Left lung (tissue), 10 donors: ENCODE measurements around the gene GATAD2A. TPM values are rescaled to one million over a fixed set of nuclear protein-coding genes. Genes with fewer than 3 reads are reported as not detected.
A peak's percentile ranks its signal among the peaks of the same experiment; 100 is the strongest.

Source experiments
- ATAC-seq: fragments of 200-7000 bp; cut with Tn5 transposase; one replicate; pipeline ENCODE4 v1.9.1; 2020; ENCODE audit warnings: moderate library complexity
- DNase-seq, 4 donors: peaks; one replicate each; pipeline ENCODE4 v3.0.0-alpha.2; 2013 to 2020
- H3K27ac ChIP-seq, 2 donors: fragments of 200-600 bp; sonication (generic) in 1 of 2; one replicate each; pipeline versions ENCODE4 v1.5.0 to v1.8.0; 2020 to 2021
- H3K27me3 ChIP-seq, 2 donors: fragments of 200-600 bp; sonication (generic) in 1 of 2; one replicate each; pipeline versions ENCODE4 v1.5.0 to v1.8.0; 2020 to 2021
- H3K36me3 ChIP-seq, 2 donors: fragments of 200-600 bp; sonication (generic) in 1 of 2; one replicate each; pipeline versions ENCODE4 v1.5.0 to v1.8.0; 2020 to 2021
- H3K4me1 ChIP-seq, 2 donors: fragments of 200-600 bp; one replicate each; pipeline ENCODE4 v1.8.0; 2021
- H3K4me3 ChIP-seq, 2 donors: fragments of 200-600 bp; sonication (generic) in 1 of 2; one replicate each; pipeline versions ENCODE4 v1.5.0 to v1.8.0; 2020 to 2021; ENCODE audit warnings: mild to moderate bottlenecking in 1 of 2
- H3K9me3 ChIP-seq, 2 donors: fragments of 200-600 bp; sonication (generic) in 1 of 2; one replicate each; pipeline versions ENCODE4 v1.5.0 to v1.8.0; 2020 to 2021
- intact Hi-C, 2 donors: fragments of 100-400 bp; cut with DNase I; formaldehyde crosslinking; loops; one replicate each; pipeline versions ENCODE4 v1.11.2 to v1.14.2; 2022
- polyA plus RNA-seq, 6 donors: library from polyadenylated mRNA; unstranded; fragments of 120-200 nt; gene quantifications; one replicate each; pipeline ENCODE4 v1.2.1, GENCODE V29; 2013; ENCODE audit not compliant: insufficient read length in 6 of 6
- total RNA-seq, 2 donors: library from RNA; stranded (reverse); fragmentation: NEBNext Ultra II Directional; extraction: Animal tissue kit (Norgen Biotek cat#: 25700); gene quantifications; one replicate each; pipeline ENCODE4 v1.2.1, GENCODE V29; 2021
- TF ChIP-seq, protein P1 (sequence below), 2 donors: fragments of 200-600 bp; sonication (generic) in 1 of 2; IDR thresholded peaks; one replicate each; pipeline versions ENCODE4 v1.5.0 to v1.8.0; 2021; ENCODE audit warnings: antibody characterized with exemption in 2 of 2
- donor health status: DM: no; HTN: yes; CAD: no.
- donor health status: DM: no; HTN: no; CAD: no.

Gene GATAD2A
- total and polyA plus RNA-seq, 8 donors, result 39.3 to 97.3 (median 49.0) TPM

DNA sequence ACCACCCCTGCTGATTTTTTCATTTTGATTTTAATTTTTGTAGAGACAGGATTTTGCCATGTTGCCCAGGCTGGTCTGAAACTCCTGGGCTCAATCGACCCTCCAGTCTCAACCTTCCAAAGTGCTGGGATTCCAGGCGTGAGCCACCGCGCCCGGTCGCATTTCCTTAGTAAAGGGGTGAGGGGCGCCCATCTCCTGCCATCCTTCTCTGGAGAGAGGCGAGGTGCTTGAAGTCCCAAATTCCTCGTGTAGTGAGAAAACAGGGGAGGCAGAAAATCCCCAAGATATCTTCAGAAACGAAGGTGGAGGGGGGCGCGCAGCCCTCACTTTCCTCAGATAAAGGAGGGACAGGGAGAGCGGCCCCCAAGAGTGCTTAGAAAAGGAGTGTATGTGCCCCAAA is 21.0 kb upstream of the GATAD2A start:
- TF ChIP-seq, protein P1, sequence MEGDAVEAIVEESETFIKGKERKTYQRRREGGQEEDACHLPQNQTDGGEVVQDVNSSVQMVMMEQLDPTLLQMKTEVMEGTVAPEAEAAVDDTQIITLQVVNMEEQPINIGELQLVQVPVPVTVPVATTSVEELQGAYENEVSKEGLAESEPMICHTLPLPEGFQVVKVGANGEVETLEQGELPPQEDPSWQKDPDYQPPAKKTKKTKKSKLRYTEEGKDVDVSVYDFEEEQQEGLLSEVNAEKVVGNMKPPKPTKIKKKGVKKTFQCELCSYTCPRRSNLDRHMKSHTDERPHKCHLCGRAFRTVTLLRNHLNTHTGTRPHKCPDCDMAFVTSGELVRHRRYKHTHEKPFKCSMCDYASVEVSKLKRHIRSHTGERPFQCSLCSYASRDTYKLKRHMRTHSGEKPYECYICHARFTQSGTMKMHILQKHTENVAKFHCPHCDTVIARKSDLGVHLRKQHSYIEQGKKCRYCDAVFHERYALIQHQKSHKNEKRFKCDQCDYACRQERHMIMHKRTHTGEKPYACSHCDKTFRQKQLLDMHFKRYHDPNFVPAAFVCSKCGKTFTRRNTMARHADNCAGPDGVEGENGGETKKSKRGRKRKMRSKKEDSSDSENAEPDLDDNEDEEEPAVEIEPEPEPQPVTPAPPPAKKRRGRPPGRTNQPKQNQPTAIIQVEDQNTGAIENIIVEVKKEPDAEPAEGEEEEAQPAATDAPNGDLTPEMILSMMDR (IDR thresholded peaks at IDR 0.05), result no peak
- intact Hi-C loops, result no loop called here
- no peak for DNase-seq
- no peaks in the 10 kb centered on the region for H3K36me3 ChIP-seq
- H3K4me3 ChIP-seq, result peak overlapping the region; percentile 43 to 84
- H3K4me1 ChIP-seq, result peaks cover 22 to 66% of the 10 kb centered on the region in 2 donors
- H3K27me3 ChIP-seq, result no peaks in the 10 kb centered on the region
- H3K27ac ChIP-seq, result peak overlapping the region; percentile 71 to 95
- H3K9me3 ChIP-seq, result no peaks in the 10 kb centered on the region
- no peak for ATAC-seq

DNA sequence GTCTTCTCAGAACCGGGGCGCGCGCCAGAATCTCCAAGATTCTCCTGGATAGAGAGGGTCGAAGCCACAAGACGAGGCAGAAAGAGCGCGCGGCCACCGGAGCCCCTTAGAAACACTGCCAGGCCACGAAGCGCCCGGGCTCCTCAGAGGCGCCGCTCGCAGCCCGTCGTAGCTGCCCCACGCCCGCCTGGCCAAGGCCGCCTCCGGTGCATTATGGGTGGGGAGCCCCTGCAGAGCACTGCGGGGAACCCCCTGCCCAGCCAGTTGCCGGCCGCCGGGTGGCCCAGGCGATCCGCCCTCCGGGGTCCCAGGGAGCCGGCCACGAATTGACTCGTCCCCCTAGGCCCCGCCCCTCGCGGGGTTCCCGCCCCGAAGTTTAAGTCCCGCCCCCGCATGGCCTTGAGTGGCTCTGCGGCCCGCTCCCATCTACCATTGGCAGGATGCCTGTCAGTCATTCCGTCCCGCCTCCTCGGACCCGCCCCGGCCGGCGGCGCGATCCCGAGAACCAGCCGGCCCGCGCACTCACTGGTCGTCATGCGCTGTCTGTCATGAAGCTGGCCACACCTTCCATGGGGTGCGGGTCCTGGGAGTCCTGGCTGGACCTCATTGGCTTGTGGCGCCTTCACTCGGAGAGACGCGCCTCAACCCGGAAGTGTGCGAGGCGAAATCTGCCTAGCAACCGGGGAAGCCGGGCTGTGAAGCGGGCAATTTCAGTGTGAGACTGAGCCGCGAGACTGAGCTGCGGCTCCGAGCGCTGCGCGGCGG is 20.2 kb upstream of the GATAD2A start:
- Histone ChIP-seq H3K9me3 (no peaks in the 10 kb centered on the region), H3K27me3 (no peaks in the 10 kb centered on the region), H3K4me1 (peaks cover 27 to 69% of the 10 kb centered on the region in 2 donors), H3K4me3 (peak overlapping the region; percentile 43 to 84), H3K27ac (peak overlapping the region; percentile 83 to 95), H3K36me3 (no peaks in the 10 kb centered on the region)
- DNase-seq (peak; percentile 98 to 100 (median 100)), ATAC-seq (peak; percentile 96)
- intact Hi-C loops, result no loop called here
- TF ChIP-seq, protein P1 (IDR thresholded peaks at IDR 0.05), result peak in 1 of 2 donors; percentile 42

DNA sequence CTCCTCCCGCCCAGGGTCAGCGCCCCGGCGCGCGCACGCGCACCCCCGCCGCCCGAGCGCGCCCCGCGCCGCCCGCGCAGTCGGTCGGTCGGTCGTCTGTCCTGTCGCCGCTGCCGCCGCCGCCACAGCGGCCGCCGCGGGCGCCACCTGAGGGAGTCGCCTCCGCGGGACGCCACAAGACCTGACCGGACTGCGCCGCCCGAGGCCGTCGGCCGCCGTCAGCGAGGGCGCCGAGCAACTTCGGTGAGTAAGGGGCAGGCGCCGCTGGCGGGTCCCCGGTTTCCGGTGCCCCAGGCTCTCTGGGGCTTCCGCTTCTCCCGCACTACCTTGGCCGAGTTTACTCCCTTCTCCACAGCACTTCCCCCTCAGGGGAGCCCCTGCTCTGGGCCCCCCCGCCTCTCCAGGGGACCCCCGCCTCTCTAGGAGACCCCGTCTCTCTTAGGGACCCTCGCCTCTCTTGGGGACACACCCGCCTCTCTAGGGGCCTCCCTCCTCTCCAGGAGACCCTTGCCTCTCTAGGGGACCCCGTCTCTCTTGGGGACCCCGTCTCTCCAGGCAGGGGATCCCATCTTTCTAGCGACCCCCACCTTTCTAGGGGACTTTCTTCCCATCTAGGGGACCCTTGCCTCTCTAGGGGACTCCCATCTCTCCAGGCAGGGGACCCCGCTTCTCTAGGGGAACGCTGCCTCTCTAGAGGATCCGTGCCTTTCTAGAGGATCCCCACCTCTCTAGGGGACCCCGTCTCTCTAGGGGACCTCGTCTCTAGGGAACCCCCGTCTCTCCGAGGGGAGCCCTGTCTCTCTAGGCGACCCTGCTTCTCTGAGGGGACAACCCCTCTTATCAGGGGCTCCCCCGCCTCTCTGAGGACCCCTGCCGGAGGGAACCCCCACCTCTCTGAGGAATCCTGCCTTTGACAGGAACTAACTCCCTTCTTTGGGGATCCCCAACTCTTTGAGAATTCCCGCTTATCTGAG is 19.3 kb upstream of the GATAD2A start:
- intact Hi-C loops, result no loop called here
- H3K4me3 ChIP-seq, result peak overlapping the region; percentile 78 to 84
- peak overlapping the region; percentile 83 to 95 for H3K27ac ChIP-seq
- DNase-seq, result peak in 2 of 4 donors; percentile 47 to 64
- H3K36me3 ChIP-seq, result no peaks in the 10 kb centered on the region
- no peak for ATAC-seq
- TF ChIP-seq, protein P1 (IDR thresholded peaks at IDR 0.05), result no peak
- H3K9me3 ChIP-seq, result no peaks in the 10 kb centered on the region
- peaks cover 34 to 72% of the 10 kb centered on the region in 2 donors for H3K4me1 ChIP-seq
- no peaks in the 10 kb centered on the region for H3K27me3 ChIP-seq

DNA sequence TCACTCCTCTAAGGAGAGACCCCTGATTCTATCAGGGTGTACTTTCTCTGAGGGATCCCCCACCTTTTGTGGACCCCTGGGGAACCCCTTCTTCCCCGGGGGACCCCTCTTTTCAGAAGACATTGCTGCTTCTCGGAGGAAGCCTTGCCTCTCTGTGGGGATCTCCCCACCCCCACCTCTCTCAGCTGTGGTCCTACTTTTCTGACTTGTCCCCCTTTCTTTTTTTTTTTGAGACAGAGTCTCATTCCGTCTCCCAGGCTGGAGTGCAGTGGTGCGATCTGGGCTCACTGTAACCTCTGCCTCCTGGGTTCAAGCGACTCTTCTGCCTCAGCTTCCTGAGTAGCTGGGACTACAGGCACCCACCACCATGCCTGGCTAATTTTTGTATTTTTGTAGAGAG is 18.4 kb upstream of the GATAD2A start:
- intact Hi-C loops, result no loop called here
- H3K36me3 ChIP-seq, result no peaks in the 10 kb centered on the region
- ATAC-seq (no peak), DNase-seq (no peak)
- H3K9me3 ChIP-seq, result no peaks in the 10 kb centered on the region
- peak overlapping the region; percentile 78 to 84 for H3K4me3 ChIP-seq
- no peaks in the 10 kb centered on the region for H3K27me3 ChIP-seq
- peak overlapping the region in 1 of 2 donors; percentile 95 for H3K27ac ChIP-seq
- H3K4me1 ChIP-seq, result peaks cover 43 to 75% of the 10 kb centered on the region in 2 donors
- TF ChIP-seq, protein P1 (IDR thresholded peaks at IDR 0.05), result no peak
